ENCODE results near the gene UNC13D.

UNC13D gene

GRCh38 chr17:75808905-75809621 is 35.1 kb downstream of the UNC13D start:
- Mint-ChIP-seq H3K4me1 (peaks cover 6% of the 10 kb centered on the region), H3K9me3 (no peaks in the 10 kb centered on the region), H3K27ac (peak overlapping the region in 2 of 3 experiments; percentile 3 to 50), H3K4me3 (no peak overlapping the region), H3K36me3 (ENCODE audit: low read depth) (peaks cover 26% of the 10 kb centered on the region), H3K27me3 (ENCODE audit: low read depth) (no peaks in the 10 kb centered on the region)
- TF ChIP-seq, protein P1, sequence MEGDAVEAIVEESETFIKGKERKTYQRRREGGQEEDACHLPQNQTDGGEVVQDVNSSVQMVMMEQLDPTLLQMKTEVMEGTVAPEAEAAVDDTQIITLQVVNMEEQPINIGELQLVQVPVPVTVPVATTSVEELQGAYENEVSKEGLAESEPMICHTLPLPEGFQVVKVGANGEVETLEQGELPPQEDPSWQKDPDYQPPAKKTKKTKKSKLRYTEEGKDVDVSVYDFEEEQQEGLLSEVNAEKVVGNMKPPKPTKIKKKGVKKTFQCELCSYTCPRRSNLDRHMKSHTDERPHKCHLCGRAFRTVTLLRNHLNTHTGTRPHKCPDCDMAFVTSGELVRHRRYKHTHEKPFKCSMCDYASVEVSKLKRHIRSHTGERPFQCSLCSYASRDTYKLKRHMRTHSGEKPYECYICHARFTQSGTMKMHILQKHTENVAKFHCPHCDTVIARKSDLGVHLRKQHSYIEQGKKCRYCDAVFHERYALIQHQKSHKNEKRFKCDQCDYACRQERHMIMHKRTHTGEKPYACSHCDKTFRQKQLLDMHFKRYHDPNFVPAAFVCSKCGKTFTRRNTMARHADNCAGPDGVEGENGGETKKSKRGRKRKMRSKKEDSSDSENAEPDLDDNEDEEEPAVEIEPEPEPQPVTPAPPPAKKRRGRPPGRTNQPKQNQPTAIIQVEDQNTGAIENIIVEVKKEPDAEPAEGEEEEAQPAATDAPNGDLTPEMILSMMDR (IDR thresholded peaks at IDR 0.05; ENCODE audit: unreplicated experiment in 3 of 3): no peak

DNA sequence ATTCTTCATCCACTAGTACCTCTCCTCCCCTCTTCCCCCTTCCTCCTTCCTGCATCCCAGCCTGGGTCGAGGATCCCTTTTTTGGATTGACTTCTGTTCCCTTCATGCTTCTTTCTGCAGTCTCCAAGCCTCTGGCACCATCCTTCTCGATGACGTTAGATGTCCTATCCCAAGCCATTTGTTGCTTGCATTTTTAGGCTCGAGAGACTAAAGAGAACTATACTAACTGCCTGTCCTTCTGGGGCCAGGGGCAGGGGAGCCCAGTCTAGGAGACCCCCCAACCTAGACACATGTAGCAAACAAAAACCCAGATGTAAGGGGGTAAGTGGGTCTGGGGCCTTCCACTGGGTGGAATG is 35.7 kb downstream of the UNC13D start:
- H3K36me3 Mint-ChIP-seq (ENCODE audit: low read depth): peaks cover 22% of the 10 kb centered on the region
- TF ChIP-seq, protein P1 (IDR thresholded peaks at IDR 0.05; ENCODE audit: unreplicated experiment in 3 of 3): no peak

GRCh38 chr17:75807861-75808260 is 36.3 kb downstream of the UNC13D start:
- H3K36me3 Mint-ChIP-seq (ENCODE audit: low read depth): peaks cover 24% of the 10 kb centered on the region
- no peak overlapping the region for H3K4me3 Mint-ChIP-seq
- H3K27ac Mint-ChIP-seq: peak overlapping the region in 1 of 3 experiments; percentile 50
- peaks cover 6% of the 10 kb centered on the region for H3K4me1 Mint-ChIP-seq
- H3K9me3 Mint-ChIP-seq: no peaks in the 10 kb centered on the region
- H3K27me3 Mint-ChIP-seq (ENCODE audit: low read depth): no peaks in the 10 kb centered on the region
- TF ChIP-seq, protein P1 (IDR thresholded peaks at IDR 0.05; ENCODE audit: unreplicated experiment in 3 of 3): no peak

More for the DNA sequence above, 35.7 kb downstream of the UNC13D start:
- Mint-ChIP-seq H3K9me3 (no peaks in the 10 kb centered on the region), H3K27ac (peak overlapping the region in 2 of 3 experiments; percentile 3 to 50), H3K27me3 (ENCODE audit: low read depth) (no peaks in the 10 kb centered on the region), H3K4me3 (no peak overlapping the region), H3K4me1 (peaks cover 6% of the 10 kb centered on the region)

- Mint-ChIP-seq H3K27me3 (ENCODE audit: low read depth) (no peaks in the 10 kb centered on the region), H3K27ac (no peak overlapping the region), H3K4me3 (no peak overlapping the region), H3K9me3 (no peaks in the 10 kb centered on the region), H3K36me3 (ENCODE audit: low read depth) (peaks cover 20% of the 10 kb centered on the region), H3K4me1 (peaks cover 6% of the 10 kb centered on the region)
- TF ChIP-seq, protein P1 (IDR thresholded peaks at IDR 0.05; ENCODE audit: unreplicated experiment in 3 of 3): no peak
Measured at GRCh38 chr17:75806822-75807500, 37.2 kb downstream of the UNC13D start.

DNA sequence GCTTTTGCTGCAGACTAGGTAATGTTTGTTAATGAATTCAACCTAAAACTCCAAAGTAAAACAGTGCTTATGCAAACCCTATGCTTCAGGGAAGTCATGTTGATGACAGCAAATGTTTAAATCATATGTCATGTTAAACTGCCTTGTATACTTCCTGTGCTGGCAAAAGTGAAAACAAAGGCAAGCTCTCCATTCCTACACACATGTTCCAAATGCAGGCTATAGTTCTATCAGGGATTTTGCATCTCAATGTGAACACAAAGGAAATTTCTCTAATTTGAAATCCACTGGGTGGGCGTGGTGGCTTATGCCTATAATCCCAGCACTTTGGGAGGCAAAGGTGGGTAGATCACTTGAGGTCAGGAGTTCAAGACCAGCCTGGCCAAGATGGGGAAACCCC is 40.3 kb downstream of the UNC13D start:
- Mint-ChIP-seq H3K4me1 (peaks cover 6% of the 10 kb centered on the region), H3K4me3 (no peak overlapping the region), H3K27ac (no peak overlapping the region), H3K9me3 (no peaks in the 10 kb centered on the region), H3K27me3 (ENCODE audit: low read depth) (no peaks in the 10 kb centered on the region), H3K36me3 (ENCODE audit: low read depth) (peaks cover 29% of the 10 kb centered on the region)
- TF ChIP-seq, protein P1 (IDR thresholded peaks at IDR 0.05; ENCODE audit: unreplicated experiment in 3 of 3): no peak

Measured in nephron (organoid).